SK-N-SH (cell line): ENCODE results near the gene CYSTM1. TPM values are rescaled to one million over a fixed set of nuclear protein-coding genes. Genes with fewer than 3 reads are reported as not detected.
A peak's percentile ranks its signal among the peaks of the same experiment; 100 is the strongest.

ENCODE experiments used
- CTCF ChIA-PET: fragments of 300-600, 350-600 bp; formaldehyde crosslinking; extraction: SDS; loops from one replicate; lab custom pipeline; 2021; lab: Yijun Ruan, JAX
- POLR2A ChIA-PET: fragments of 350-600 bp; sonication (Branson Sonifier 250); formaldehyde crosslinking; extraction: SDS; loops from one replicate; lab custom pipeline; 2020; ENCODE audit warnings: antibody characterized with exemption, inconsistent platforms; lab: Yijun Ruan, JAX
- DNase-seq: peaks from one replicate; pipeline ENCODE4 v3.0.0; 2012
- H2AFZ ChIP-seq: fragments of 200-600 bp; sonication (generic); 2 replicates; pipeline ENCODE4 v1.8.1; 2016; ENCODE audit warnings: antibody characterized with exemption, mild to moderate bottlenecking, low read depth
- H3F3A ChIP-seq: fragments of 200-600 bp; sonication (generic); replicated peaks from 2 replicates; pipeline ENCODE3; 2016; ENCODE audit warnings: antibody characterized with exemption, mild to moderate bottlenecking; ENCODE audit not compliant: insufficient read depth
- H3K27ac ChIP-seq, 2 experiments: fragments of 200-500 bp in 1 of 2; fragments of 200-600 bp in 1 of 2; sonication (Bioruptor generic) in 1 of 2; sonication (generic), shearing (Covaris generic) in 1 of 2; 2 replicates each; pipeline versions ENCODE4 v1.5.1 to v1.6.1; 2014 to 2016; ENCODE audit warnings: low read depth in 2 of 2, inconsistent platforms in 1 of 2, low read length in 1 of 2, mild to moderate bottlenecking in 1 of 2, mixed read lengths in 1 of 2
- H3K27me3 ChIP-seq: fragments of 200-600 bp; sonication (generic), shearing (Covaris generic); 2 replicates; pipeline ENCODE4 v1.6.1; 2016; ENCODE audit warnings: mixed run types; ENCODE audit not compliant: insufficient read depth
- H3K36me3 ChIP-seq, 2 experiments: fragments of 200-500 bp in 1 of 2; fragments of 200-600 bp in 1 of 2; sonication (Bioruptor generic) in 1 of 2; sonication (generic) in 1 of 2; replicated peaks in 1 of 2; 2 replicates each; pipeline versions ENCODE3 to v1.5.1; 2014 to 2016; ENCODE audit warnings: low read length in 1 of 2, mild to moderate bottlenecking in 1 of 2; ENCODE audit not compliant: insufficient read depth in 2 of 2, control insufficient read depth in 1 of 2
- H3K4me1 ChIP-seq, 2 experiments: fragments of 200-500 bp in 1 of 2; fragments of 200-600 bp in 1 of 2; sonication (Bioruptor generic) in 1 of 2; sonication (generic), shearing (Covaris generic) in 1 of 2; 2 replicates each; pipeline versions ENCODE4 v1.5.1 to v1.6.1; 2014 to 2016; ENCODE audit warnings: low read depth in 1 of 2, low read length in 1 of 2, mixed run types in 1 of 2; ENCODE audit not compliant: insufficient read depth in 2 of 2, control insufficient read depth in 1 of 2
- H3K4me2 ChIP-seq: fragments of 200-600 bp; sonication (generic), shearing (Covaris generic); 2 replicates; pipeline ENCODE4 v1.6.1; 2017; ENCODE audit warnings: mixed run types
- H3K4me3 ChIP-seq, 2 experiments: fragments of 200-500 bp in 1 of 2; fragments of 200-600 bp in 1 of 2; sonication (Bioruptor generic) in 1 of 2; sonication (generic), shearing (Covaris generic) in 1 of 2; 2 replicates each; pipeline versions ENCODE4 v1.5.1 to v1.8.1; 2014 to 2016; ENCODE audit warnings: low read depth in 2 of 2, inconsistent platforms in 1 of 2, low read length in 1 of 2, mild to moderate bottlenecking in 1 of 2, mixed read lengths in 1 of 2, moderate library complexity in 1 of 2
- H3K79me2 ChIP-seq: fragments of 200-600 bp; sonication (generic); 2 replicates; pipeline ENCODE4 v1.8.1; 2017; ENCODE audit warnings: mild to moderate bottlenecking; ENCODE audit not compliant: insufficient read depth
- H3K9ac ChIP-seq: fragments of 200-600 bp; sonication (generic); 2 replicates; pipeline ENCODE4 v1.6.1; 2017; ENCODE audit warnings: mixed run types
- H3K9me2 ChIP-seq: fragments of 200-600 bp; sonication (generic); 2 replicates; pipeline ENCODE4 v1.6.1; 2017; ENCODE audit warnings: mixed run types
- H3K9me3 ChIP-seq: fragments of 200-600 bp; sonication (generic); 2 replicates; pipeline ENCODE4 v1.6.1; 2017; ENCODE audit warnings: mixed run types, mild to moderate bottlenecking, moderate library complexity
- H4K20me1 ChIP-seq: fragments of 200-600 bp; sonication (generic); 2 replicates; pipeline ENCODE4 v1.6.1; 2017; ENCODE audit warnings: mild to moderate bottlenecking, mixed run types; ENCODE audit not compliant: insufficient read depth
- FOSL2 ChIP-seq: IDR thresholded peaks from 2 replicates; pipeline ENCODE4 v1.4.0; 2012; ENCODE audit warnings: low read depth, mild to moderate bottlenecking, moderate library complexity, borderline replicate concordance
- FOXM1 ChIP-seq: IDR thresholded peaks from 2 replicates; pipeline ENCODE4 v1.4.0; 2012; ENCODE audit warnings: low read depth, mild to moderate bottlenecking
- MXI1 ChIP-seq: IDR thresholded peaks from 2 replicates; pipeline ENCODE4 v1.6.1; 2012; ENCODE audit warnings: mild to moderate bottlenecking, low read depth, low read length, improper control_type of control experiment
- NFIC ChIP-seq: IDR thresholded peaks from 2 replicates; pipeline ENCODE4 v1.4.0; 2012; ENCODE audit warnings: borderline replicate concordance
- NRF1 ChIP-seq: IDR thresholded peaks from 2 replicates; pipeline ENCODE4 v1.6.1; 2012; ENCODE audit warnings: low read depth, mild to moderate bottlenecking, low read length
- SIN3A ChIP-seq: IDR thresholded peaks from 2 replicates; pipeline ENCODE4 v1.6.1; 2012; ENCODE audit warnings: low read depth, mild to moderate bottlenecking, low read length, moderate library complexity, borderline replicate concordance
- SMC3 ChIP-seq: IDR thresholded peaks from 2 replicates; pipeline ENCODE4 v1.6.1; 2012; ENCODE audit warnings: low read depth, low read length, improper control_type of control experiment
- TAF1 ChIP-seq: IDR thresholded peaks from 2 replicates; pipeline ENCODE4 v1.6.1; 2012; ENCODE audit warnings: low read depth, mild to moderate bottlenecking, low read length, moderate library complexity, borderline replicate concordance
- YY1 ChIP-seq: IDR thresholded peaks from 2 replicates; pipeline ENCODE4 v1.4.0; 2012; ENCODE audit warnings: low read depth, mild to moderate bottlenecking
- WGBS: methylation state at CpG from one replicate; pipeline ENCODE4 v1.1.6; 2017; ENCODE audit warnings: low lambda C conversion rate; 5-methylcytosine and 5-hydroxymethylcytosine counted together
- polyA plus RNA-seq, 3 experiments: library from polyadenylated mRNA; depleted of rRNA; stranded (reverse); fragments of >200 nt; gene quantifications; 2 replicates each; pipeline ENCODE4 v1.2.3, GENCODE V29; 2012
- TF ChIP-seq, protein P1 (sequence below): fragments of 200-600 bp; sonication (generic); IDR thresholded peaks from 2 replicates; pipeline ENCODE4 v1.6.1; 2017; ENCODE audit warnings: antibody characterized with exemption, mild to moderate bottlenecking, moderate library complexity
- TF ChIP-seq, protein P2 (sequence below): IDR thresholded peaks from 2 replicates; pipeline ENCODE4 v1.4.0; 2012; ENCODE audit warnings: low read depth
- TF ChIP-seq, protein P3 (sequence below): IDR thresholded peaks from 2 replicates; pipeline ENCODE4 v1.4.0; 2012; ENCODE audit warnings: low read depth, borderline replicate concordance
- TF ChIP-seq, protein P4 (sequence below): IDR thresholded peaks from 2 replicates; pipeline ENCODE4; 2012
- TF ChIP-seq, protein P5 (sequence below): IDR thresholded peaks from 2 replicates; pipeline ENCODE4 v1.4.0; 2012; ENCODE audit warnings: low read depth, borderline replicate concordance
- TF ChIP-seq, protein P6 (sequence below): fragments of 150-350 bp; IDR thresholded peaks from 2 replicates; pipeline ENCODE4 v1.6.1; 2016; ENCODE audit warnings: mild to moderate bottlenecking, low read depth, low read length

Gene CYSTM1
- polyA plus RNA-seq, 1 of the 3 experiments (the other 2 are of a cell fraction), result 27.1 TPM

DNA sequence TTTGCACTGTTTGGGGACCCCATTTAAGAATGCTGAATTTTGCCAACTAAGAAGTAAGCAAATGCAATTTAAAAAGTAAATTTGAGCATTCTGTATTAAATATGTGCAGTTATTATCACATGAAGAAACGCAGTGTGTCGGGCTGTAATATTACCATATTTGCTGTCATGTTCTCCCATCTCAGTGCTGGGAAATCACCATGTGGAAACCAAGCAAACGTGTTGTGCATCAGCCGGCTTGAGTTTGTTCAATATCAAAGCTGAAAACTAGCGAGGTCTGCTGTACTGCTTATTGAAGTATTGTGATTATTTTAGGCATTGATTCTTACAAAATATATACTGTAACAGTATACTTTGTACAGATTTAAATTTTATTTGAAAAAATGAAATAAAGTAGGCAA is 46.6 kb upstream of the CYSTM1 start (continued):
- no peak for TF ChIP-seq FOXM1
- TF ChIP-seq, protein P1, sequence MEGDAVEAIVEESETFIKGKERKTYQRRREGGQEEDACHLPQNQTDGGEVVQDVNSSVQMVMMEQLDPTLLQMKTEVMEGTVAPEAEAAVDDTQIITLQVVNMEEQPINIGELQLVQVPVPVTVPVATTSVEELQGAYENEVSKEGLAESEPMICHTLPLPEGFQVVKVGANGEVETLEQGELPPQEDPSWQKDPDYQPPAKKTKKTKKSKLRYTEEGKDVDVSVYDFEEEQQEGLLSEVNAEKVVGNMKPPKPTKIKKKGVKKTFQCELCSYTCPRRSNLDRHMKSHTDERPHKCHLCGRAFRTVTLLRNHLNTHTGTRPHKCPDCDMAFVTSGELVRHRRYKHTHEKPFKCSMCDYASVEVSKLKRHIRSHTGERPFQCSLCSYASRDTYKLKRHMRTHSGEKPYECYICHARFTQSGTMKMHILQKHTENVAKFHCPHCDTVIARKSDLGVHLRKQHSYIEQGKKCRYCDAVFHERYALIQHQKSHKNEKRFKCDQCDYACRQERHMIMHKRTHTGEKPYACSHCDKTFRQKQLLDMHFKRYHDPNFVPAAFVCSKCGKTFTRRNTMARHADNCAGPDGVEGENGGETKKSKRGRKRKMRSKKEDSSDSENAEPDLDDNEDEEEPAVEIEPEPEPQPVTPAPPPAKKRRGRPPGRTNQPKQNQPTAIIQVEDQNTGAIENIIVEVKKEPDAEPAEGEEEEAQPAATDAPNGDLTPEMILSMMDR, result no peak

DNA sequence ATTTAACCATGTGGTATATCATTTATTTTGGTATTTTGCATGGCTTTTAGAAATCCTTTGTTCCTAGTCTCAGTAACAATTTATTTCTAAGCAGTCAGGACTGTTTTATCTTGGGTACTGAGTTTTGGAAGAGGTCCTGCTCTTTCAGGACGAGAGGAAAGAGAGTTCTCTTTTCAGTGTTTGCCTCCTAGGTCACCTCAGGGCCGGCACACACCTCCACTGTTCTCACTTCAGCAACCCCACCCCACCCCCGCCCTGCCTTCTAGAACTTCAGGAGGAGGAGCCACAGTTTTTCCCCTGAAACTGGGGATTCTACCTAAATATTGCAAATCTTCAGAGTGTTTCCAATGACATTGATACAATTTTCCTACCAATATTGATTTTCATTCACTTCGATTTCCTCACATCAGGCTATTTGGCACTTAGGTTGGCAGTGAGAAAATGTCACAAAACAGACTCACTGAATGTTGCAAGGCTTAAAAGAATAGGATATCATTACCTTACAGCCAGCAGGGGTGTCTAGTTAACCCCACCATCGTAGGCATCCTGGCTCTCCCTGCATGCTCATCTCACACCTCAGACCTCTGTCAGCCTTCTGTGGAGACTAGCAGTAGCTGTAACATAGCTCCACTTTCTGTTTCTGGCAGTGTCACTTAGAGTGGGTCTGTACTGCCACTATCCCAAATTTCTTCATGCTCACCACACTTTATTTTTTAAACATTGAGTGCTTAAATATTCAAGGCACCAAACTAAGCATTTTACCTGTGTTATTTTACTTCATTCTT is 43.8 kb upstream of the CYSTM1 start:
- DNase-seq, result no peak
- Histone ChIP-seq H4K20me1 (no peaks in the 10 kb centered on the region), H3K4me1 (peaks cover 0 to 15% of the 10 kb centered on the region in 2 experiments; a peak in 2 of 4 replicates), H3K27me3 (no peaks in the 10 kb centered on the region), H3K9ac (peak overlapping the region; percentile 15; the same call in 1 of the 2 replicates), H3F3A (peaks cover 8% of the 10 kb centered on the region), H3K9me2 (no peaks in the 10 kb centered on the region), H3K4me2 (peak overlapping the region; percentile 56), H3K79me2 (peaks cover 24% of the 10 kb centered on the region), H2AFZ (peak overlapping the region; percentile 68), H3K27ac (peak overlapping the region; percentile 34 to 70; a peak in 3 of 4 replicates), H3K4me3 (no peak overlapping the region), H3K36me3 (no peaks in the 10 kb centered on the region), H3K9me3 (no peaks in the 10 kb centered on the region)
- TF ChIP-seq SMC3 (no peak), YY1 (no peak), NFIC (no peak), SIN3A (no peak), MXI1 (no peak)
- ChIA-PET CTCF (interaction anchor here (1.3 to 5.7 kb wide), 2 partner anchors 14 kb away, joined by 4 to 63 read pairs; no protein-coding TSS in a partner anchor), POLR2A (no interaction called here)
- WGBS, result 71% methylated on average over 5 of the region's 5 CpGs

DNA sequence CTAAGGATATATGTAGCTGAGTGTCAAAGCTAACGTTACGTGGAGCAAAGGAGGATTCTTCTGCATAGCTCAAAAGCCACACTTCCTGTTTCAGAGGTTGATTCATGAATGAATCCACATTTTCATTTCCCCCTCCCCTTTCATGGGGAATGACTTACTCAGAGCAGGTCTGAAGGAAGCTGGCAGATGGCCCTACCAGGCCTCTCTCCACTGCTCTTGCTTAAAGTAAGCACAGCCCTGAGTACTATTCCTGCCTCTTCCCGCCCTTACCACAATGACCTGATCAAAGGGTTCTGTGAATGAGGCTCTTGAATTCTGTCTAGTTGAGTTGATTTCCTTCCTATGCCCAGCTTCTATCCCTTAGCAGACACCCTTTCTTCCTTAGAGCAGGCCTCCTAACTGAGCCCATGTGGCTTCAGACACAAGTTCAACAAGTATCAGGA is 43.0 kb upstream of the CYSTM1 start:
- Histone ChIP-seq H4K20me1 (no peaks in the 10 kb centered on the region), H3K4me2 (peak overlapping the region; percentile 56), H3K27ac (peak overlapping the region in 1 of 2 experiments; percentile 70; a peak in 3 of 4 replicates), H3F3A (peaks cover 8% of the 10 kb centered on the region), H2AFZ (peak overlapping the region; percentile 68), H3K79me2 (peaks cover 16% of the 10 kb centered on the region), H3K4me1 (peaks cover 0 to 15% of the 10 kb centered on the region in 2 experiments; a peak in 2 of 4 replicates), H3K36me3 (no peaks in the 10 kb centered on the region), H3K4me3 (no peak overlapping the region), H3K27me3 (no peaks in the 10 kb centered on the region), H3K9me2 (no peaks in the 10 kb centered on the region), H3K9ac (peak overlapping the region; percentile 16; the same call in 1 of the 2 replicates), H3K9me3 (no peaks in the 10 kb centered on the region)
- POLR2A ChIA-PET, result no interaction called here
- no peak for DNase-seq
- CTCF ChIA-PET, result interaction anchor here (1.3 to 5.7 kb wide), 4 partner anchors 11 to 59 kb away, joined by 4 to 63 read pairs (median 4); no protein-coding TSS in a partner anchor
- 21% methylated on average over 3 of the region's 3 CpGs for WGBS
- TF ChIP-seq TAF1 (no peak), YY1 (no peak), FOSL2 (peak; percentile 74; the same call in 1 of the 2 replicates), FOXM1 (no peak), NRF1 (no peak), NFIC (peak; percentile 67), MXI1 (no peak)
- TF ChIP-seq, protein P2, sequence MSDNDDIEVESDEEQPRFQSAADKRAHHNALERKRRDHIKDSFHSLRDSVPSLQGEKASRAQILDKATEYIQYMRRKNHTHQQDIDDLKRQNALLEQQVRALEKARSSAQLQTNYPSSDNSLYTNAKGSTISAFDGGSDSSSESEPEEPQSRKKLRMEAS, result peak; percentile 76; the same call in 1 of the 2 replicates
- TF ChIP-seq, protein P3, sequence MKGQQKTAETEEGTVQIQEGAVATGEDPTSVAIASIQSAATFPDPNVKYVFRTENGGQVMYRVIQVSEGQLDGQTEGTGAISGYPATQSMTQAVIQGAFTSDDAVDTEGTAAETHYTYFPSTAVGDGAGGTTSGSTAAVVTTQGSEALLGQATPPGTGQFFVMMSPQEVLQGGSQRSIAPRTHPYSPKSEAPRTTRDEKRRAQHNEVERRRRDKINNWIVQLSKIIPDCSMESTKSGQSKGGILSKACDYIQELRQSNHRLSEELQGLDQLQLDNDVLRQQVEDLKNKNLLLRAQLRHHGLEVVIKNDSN, result no peak
- TF ChIP-seq, protein P4, sequence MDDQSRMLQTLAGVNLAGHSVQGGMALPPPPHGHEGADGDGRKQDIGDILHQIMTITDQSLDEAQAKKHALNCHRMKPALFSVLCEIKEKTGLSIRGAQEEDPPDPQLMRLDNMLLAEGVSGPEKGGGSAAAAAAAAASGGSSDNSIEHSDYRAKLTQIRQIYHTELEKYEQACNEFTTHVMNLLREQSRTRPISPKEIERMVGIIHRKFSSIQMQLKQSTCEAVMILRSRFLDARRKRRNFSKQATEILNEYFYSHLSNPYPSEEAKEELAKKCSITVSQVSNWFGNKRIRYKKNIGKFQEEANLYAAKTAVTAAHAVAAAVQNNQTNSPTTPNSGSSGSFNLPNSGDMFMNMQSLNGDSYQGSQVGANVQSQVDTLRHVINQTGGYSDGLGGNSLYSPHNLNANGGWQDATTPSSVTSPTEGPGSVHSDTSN, result peak; percentile 23; the same call in 1 of the 2 replicates
- TF ChIP-seq, protein P5, sequence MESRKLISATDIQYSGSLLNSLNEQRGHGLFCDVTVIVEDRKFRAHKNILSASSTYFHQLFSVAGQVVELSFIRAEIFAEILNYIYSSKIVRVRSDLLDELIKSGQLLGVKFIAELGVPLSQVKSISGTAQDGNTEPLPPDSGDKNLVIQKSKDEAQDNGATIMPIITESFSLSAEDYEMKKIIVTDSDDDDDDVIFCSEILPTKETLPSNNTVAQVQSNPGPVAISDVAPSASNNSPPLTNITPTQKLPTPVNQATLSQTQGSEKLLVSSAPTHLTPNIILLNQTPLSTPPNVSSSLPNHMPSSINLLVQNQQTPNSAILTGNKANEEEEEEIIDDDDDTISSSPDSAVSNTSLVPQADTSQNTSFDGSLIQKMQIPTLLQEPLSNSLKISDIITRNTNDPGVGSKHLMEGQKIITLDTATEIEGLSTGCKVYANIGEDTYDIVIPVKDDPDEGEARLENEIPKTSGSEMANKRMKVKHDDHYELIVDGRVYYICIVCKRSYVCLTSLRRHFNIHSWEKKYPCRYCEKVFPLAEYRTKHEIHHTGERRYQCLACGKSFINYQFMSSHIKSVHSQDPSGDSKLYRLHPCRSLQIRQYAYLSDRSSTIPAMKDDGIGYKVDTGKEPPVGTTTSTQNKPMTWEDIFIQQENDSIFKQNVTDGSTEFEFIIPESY, result no peak
- TF ChIP-seq, protein P6, sequence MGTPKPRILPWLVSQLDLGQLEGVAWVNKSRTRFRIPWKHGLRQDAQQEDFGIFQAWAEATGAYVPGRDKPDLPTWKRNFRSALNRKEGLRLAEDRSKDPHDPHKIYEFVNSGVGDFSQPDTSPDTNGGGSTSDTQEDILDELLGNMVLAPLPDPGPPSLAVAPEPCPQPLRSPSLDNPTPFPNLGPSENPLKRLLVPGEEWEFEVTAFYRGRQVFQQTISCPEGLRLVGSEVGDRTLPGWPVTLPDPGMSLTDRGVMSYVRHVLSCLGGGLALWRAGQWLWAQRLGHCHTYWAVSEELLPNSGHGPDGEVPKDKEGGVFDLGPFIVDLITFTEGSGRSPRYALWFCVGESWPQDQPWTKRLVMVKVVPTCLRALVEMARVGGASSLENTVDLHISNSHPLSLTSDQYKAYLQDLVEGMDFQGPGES, result no peak
